BE2C (cell line): ENCODE results near the gene SIT1.

Source experiments
- DNase-seq: peaks from one replicate; pipeline ENCODE4 v3.0.0-alpha.2; 2020
- H3K27me3 ChIP-seq: fragments of 250-450 bp; sonication (Bioruptor Pico); 2 replicates; pipeline ENCODE4 v1.5.1; 2020; ENCODE audit warnings: mild to moderate bottlenecking
- H3K36me3 ChIP-seq: fragments of 250-450 bp; sonication (Bioruptor Pico); 2 replicates; pipeline ENCODE4 v1.5.1; 2020; ENCODE audit warnings: mild to moderate bottlenecking
- H3K4me1 ChIP-seq: fragments of 250-450 bp; sonication (Bioruptor Pico); 2 replicates; pipeline ENCODE4 v1.5.1; 2020
- H3K4me3 ChIP-seq: 2 replicates; pipeline ENCODE4 v1.5.1; 2011; ENCODE audit warnings: low read depth, low read length
- H3K9me3 ChIP-seq: fragments of 250-450 bp; sonication (Bioruptor Pico); 2 replicates; pipeline ENCODE4 v1.5.1; 2020
- TF ChIP-seq, protein P1 (sequence below): IDR thresholded peaks from 2 replicates; pipeline ENCODE4 v1.5.1; 2012; ENCODE audit warnings: mild to moderate bottlenecking, low read depth, low read length

SIT1 gene

DNA sequence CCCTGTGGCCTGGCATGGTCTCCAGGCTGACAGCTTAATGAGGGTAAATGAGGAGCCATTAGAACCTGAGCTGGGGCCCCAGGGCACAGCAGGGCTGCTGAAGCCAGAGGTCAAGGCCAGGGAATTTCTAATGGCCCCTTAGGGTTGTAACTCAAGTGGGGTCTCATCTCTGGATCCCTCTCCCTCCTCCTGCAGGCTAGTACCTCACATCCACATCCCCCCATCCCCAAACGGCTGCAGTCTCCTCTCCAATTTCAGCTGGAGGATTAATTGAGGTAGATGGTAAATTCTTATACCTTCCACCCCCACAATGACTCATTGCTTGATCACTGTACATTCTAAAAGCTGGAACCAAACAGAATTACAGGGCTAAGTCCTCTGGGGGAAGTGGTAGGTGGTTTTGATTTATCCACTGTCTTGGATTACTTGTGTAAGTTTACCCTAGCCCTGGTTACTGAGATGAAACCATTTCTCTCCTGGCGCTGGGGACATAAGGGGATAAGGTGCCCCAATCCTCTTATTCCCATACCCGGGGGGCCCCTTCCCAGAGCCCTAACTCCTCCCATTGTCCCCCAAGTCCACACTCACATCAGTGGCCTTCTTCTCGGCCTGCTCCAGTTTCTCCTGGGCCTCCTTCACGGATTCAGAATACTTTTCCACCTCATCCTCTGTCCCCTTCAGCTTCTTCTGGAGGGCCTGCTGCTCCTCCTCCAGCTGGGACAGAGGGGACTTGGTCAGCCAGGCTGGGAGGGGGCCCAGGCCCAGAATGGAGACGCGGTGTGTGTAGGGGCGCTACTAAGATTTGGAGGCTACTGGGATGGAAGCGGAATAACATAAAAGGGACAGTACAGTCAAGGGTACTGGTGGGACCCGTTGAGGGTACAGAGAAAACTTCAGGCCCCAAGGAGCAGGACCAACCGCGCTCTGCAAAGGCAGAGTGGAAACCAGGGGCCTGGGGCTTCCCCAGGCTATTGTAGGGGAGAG lies 38.1 kb upstream of the SIT1 start:
- TF ChIP-seq, protein P1, sequence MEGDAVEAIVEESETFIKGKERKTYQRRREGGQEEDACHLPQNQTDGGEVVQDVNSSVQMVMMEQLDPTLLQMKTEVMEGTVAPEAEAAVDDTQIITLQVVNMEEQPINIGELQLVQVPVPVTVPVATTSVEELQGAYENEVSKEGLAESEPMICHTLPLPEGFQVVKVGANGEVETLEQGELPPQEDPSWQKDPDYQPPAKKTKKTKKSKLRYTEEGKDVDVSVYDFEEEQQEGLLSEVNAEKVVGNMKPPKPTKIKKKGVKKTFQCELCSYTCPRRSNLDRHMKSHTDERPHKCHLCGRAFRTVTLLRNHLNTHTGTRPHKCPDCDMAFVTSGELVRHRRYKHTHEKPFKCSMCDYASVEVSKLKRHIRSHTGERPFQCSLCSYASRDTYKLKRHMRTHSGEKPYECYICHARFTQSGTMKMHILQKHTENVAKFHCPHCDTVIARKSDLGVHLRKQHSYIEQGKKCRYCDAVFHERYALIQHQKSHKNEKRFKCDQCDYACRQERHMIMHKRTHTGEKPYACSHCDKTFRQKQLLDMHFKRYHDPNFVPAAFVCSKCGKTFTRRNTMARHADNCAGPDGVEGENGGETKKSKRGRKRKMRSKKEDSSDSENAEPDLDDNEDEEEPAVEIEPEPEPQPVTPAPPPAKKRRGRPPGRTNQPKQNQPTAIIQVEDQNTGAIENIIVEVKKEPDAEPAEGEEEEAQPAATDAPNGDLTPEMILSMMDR = no peak
- H3K4me1 ChIP-seq = no peaks in the 10 kb centered on the region; the same call in 1 of the 2 replicates
- H3K27me3 ChIP-seq = no peaks in the 10 kb centered on the region
- DNase-seq = no peak
- no peaks in the 10 kb centered on the region for H3K36me3 ChIP-seq
- no peaks in the 10 kb centered on the region for H3K9me3 ChIP-seq
- H3K4me3 ChIP-seq = no peak overlapping the region

DNA sequence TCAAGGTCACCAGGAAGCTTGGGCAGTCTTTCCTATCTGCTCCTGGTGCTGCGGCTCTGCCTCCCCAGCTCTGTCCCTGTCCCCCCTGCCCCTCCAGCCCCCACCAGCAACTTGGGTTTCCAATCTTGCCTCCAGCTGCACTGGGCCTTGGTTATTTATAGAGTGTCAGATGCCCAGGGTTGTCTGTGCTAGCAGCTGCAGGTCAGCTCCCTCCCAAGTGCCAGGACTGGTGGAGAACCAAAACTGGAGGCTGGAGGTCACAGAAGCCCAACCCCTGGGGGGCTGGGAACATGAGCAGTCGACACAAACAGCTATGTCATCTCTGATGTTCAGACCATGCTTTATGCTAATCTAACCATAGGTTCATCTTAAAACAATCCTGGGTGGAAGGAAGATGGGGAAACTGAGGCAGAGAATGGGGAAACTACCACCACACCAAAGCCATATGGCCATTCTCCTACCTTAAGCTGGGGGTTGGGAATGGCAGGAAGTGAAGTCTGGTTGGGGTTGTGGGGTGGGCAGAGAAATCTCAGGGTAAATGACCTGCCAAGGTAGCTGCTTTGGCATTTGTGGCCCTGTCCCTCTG lies 37.3 kb upstream of the SIT1 start:
- no peak overlapping the region for H3K4me3 ChIP-seq
- DNase-seq = no peak
- H3K4me1 ChIP-seq = no peaks in the 10 kb centered on the region; the same call in 1 of the 2 replicates
- no peaks in the 10 kb centered on the region for H3K36me3 ChIP-seq
- H3K9me3 ChIP-seq = no peaks in the 10 kb centered on the region
- TF ChIP-seq, protein P1 = no peak
- H3K27me3 ChIP-seq = no peaks in the 10 kb centered on the region

DNA sequence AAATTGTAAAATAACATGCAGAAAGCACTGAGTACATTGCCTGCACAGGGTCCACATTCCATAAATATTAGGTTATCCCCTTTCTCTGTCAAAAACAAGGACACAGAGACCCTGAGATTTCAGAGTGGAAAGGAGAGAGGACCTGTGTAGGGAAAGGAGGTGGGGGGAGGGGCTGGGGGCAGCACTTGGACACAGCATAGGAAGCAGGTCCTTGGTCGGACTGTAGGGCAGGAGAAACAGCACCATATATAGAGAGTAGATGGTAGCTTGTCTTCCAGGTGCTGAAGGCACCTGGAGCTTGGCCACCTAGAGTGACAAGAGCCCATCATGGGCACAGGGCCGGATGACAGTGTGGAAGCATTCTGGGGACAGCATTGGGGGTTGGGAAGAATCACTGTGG lies 36.6 kb upstream of the SIT1 start:
- Histone ChIP-seq H3K9me3 (no peaks in the 10 kb centered on the region), H3K4me3 (no peak overlapping the region), H3K27me3 (no peaks in the 10 kb centered on the region), H3K36me3 (no peaks in the 10 kb centered on the region), H3K4me1 (no peaks in the 10 kb centered on the region; the same call in 1 of the 2 replicates)
- no peak for DNase-seq
- TF ChIP-seq, protein P1 = no peak

DNA sequence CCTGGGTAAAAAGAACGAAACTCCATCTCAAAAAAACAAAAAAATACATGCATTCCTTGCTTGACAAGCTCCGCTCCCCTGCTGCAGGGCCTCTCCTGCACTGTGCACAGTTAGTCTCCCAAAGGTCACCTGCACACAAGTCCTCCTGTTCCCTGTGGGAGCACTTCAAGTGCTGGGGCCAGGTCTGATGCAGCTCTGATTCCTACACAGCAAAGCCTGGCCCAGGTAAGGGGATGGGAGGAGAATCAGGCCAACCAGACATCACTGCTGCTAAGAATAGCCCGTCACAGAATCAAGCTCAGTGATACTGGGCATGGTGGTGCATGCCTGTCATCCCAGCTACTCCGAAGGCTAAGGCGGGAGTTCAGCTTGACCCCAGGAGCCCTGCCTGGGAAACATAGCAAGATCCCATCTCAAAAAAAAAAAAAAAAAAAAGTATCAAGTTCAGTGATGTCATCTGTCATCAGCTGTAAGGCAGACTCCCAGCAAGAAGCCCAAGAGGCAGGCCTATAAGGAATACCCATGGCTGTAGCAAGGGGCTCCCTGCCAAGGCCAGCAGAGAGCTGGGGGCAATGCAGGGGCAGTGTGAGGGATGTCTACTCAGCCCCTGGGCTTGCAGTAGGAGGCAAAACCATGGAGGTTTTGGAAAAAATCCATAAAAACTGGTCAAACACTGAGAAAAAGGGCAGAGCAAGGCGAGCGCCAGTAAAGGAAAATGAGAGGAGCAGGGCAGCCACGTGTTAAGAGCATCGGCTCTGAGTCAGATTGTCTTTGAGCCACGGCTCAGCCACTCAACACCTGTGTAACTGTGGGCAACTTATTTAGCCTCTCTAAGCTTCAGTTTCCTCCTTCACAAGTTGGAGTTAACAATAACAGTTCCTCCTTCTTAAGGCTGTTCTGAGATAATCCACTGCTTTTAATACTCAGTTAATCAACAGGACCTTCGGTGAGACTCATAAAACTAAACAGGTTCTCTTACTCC lies 35.8 kb upstream of the SIT1 start:
- DNase-seq = no peak
- Histone ChIP-seq H3K9me3 (no peaks in the 10 kb centered on the region), H3K4me1 (no peaks in the 10 kb centered on the region; the same call in 1 of the 2 replicates), H3K36me3 (no peaks in the 10 kb centered on the region), H3K27me3 (no peaks in the 10 kb centered on the region), H3K4me3 (no peak overlapping the region)
- TF ChIP-seq, protein P1 = no peak

DNA sequence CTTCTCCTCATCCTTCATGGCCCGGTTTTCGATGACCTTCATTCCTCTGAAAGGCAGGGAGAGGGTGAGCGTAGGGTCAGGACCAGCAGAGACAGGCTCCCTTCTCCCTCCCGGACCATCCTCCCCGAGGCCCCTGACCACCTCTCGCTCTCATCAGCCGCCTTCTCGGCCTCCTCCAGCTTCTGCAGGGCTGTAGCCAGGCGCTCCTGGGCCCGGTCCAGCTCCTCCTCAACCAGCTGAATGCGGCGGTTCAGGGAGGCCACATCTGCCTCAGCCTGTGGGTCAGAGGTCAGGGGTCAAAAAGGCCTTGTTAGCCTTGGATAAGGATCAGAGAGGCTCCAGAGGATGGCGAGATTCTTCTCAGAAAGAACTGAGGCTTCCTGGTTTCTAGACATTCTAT lies 34.8 kb upstream of the SIT1 start:
- no peak overlapping the region for H3K4me3 ChIP-seq
- H3K27me3 ChIP-seq = no peaks in the 10 kb centered on the region
- no peak for DNase-seq
- H3K36me3 ChIP-seq = no peaks in the 10 kb centered on the region
- peaks cover 2% of the 10 kb centered on the region; the same call in 1 of the 2 replicates for H3K4me1 ChIP-seq
- TF ChIP-seq, protein P1 = no peak
- H3K9me3 ChIP-seq = no peaks in the 10 kb centered on the region
